ENCODE data around the gene AKAP7.

The AKAP7 gene

DNA sequence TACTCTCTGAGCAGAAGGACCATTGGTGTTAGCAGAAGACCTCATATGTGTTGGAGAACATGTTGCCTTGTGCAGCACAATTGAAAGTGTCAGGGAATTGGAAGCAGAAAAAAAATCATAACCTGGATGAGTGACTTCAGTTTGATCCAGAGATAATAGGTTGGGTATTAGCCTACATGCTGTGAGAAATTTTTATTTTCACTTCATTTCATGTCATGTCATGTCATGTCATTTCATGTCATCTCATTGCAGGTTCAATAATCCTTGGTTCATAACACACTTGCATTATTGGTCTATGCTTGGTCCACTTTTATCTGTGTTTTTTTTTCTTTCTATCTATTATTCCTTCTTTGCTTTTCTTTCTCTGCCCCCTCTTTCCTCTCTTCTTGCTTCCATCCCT lies 34.3 kb downstream of the AKAP7 start:
- Histone ChIP-seq H3K9me3 (ENCODE audit: control insufficient read depth, low read depth, low read length) (no peaks in the 10 kb centered on the region), H3K4me1 (ENCODE audit: control insufficient read depth, low read depth, low read length) (peaks cover 5% of the 10 kb centered on the region), H3K27ac (ENCODE audit: low read length) (no peak overlapping the region), H3K9ac (ENCODE audit: low read length) (no peak overlapping the region), H3K27me3 (ENCODE audit: control insufficient read depth, insufficient read depth, low read length) (no peaks in the 10 kb centered on the region), H3K4me3 (ENCODE audit: low read length) (no peak overlapping the region), H3K36me3 (ENCODE audit: control insufficient read depth, low read depth, low read length) (no peaks in the 10 kb centered on the region)

DNA sequence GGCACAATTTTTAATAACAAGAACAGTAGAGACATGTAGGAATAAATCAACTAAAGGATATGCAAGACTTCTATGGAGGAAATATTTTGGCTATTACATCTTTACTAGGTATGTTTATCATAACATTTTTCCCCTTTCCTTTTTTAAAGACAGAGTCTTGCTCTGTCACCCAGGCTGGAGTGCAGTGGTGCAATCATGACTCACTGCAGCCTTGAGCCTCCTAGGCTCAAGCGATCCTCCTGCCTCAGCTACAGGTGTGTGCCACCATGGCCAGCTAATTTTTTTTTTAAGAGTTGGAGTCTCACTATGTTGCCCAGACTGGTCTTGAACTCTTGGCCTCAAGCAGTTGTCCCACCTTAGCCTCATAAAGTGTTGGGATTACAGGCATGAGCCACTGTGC lies 37.0 kb downstream of the AKAP7 start:
- H3K27me3 ChIP-seq (ENCODE audit: control insufficient read depth, insufficient read depth, low read length) = no peaks in the 10 kb centered on the region

GRCh38 chr6:131173680-131174079 lies 38.4 kb downstream of the AKAP7 start:
- no peaks in the 10 kb centered on the region for H3K9me3 ChIP-seq (ENCODE audit: control insufficient read depth, low read depth, low read length)
- H3K36me3 ChIP-seq (ENCODE audit: control insufficient read depth, low read depth, low read length) = no peaks in the 10 kb centered on the region
- no peaks in the 10 kb centered on the region for H3K27me3 ChIP-seq (ENCODE audit: control insufficient read depth, insufficient read depth, low read length)
- no peak overlapping the region for H3K27ac ChIP-seq (ENCODE audit: low read length)
- no peak overlapping the region for H3K9ac ChIP-seq (ENCODE audit: low read length)
- no peak overlapping the region for H3K4me3 ChIP-seq (ENCODE audit: low read length)
- peaks cover 5% of the 10 kb centered on the region for H3K4me1 ChIP-seq (ENCODE audit: control insufficient read depth, low read depth, low read length)

More for the DNA sequence above, 37.0 kb downstream of the AKAP7 start:
- no peaks in the 10 kb centered on the region for H3K36me3 ChIP-seq (ENCODE audit: control insufficient read depth, low read depth, low read length)
- no peaks in the 10 kb centered on the region for H3K9me3 ChIP-seq (ENCODE audit: control insufficient read depth, low read depth, low read length)
- no peak overlapping the region for H3K27ac ChIP-seq (ENCODE audit: low read length)
- H3K4me3 ChIP-seq (ENCODE audit: low read length) = no peak overlapping the region
- H3K9ac ChIP-seq (ENCODE audit: low read length) = no peak overlapping the region
- H3K4me1 ChIP-seq (ENCODE audit: control insufficient read depth, low read depth, low read length) = peaks cover 5% of the 10 kb centered on the region

- Histone ChIP-seq H3K9me3 (ENCODE audit: control insufficient read depth, low read depth, low read length) (no peaks in the 10 kb centered on the region), H3K9ac (ENCODE audit: low read length) (no peak overlapping the region), H3K27ac (ENCODE audit: low read length) (no peak overlapping the region), H3K4me3 (ENCODE audit: low read length) (no peak overlapping the region), H3K27me3 (ENCODE audit: control insufficient read depth, insufficient read depth, low read length) (no peaks in the 10 kb centered on the region), H3K4me1 (ENCODE audit: control insufficient read depth, low read depth, low read length) (peaks cover 5% of the 10 kb centered on the region), H3K36me3 (ENCODE audit: control insufficient read depth, low read depth, low read length) (no peaks in the 10 kb centered on the region)
These were observed 40.3 kb downstream of the AKAP7 start for GRCh38 chr6:131175564-131175963.

DNA sequence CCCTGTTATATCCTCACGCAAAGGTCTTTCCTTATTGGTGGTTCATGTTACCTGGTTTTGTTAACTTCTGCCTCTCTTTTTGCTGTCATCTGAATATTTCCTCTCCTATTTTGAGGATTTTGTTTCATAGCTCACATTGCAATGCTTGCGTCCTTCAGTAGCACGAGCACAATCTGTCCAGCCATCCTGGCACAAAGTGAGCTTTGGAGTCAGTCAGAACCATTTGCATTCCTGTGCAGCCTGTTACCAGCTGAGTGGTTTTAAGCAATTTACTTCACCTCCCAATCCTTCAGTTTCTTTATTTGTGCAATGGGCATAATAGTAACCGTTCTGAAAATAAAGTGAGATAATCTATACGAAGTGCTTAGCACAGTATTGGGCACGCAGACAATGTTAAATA lies 42.7 kb downstream of the AKAP7 start:
- Histone ChIP-seq H3K9ac (ENCODE audit: low read length) (no peak overlapping the region), H3K27me3 (ENCODE audit: control insufficient read depth, insufficient read depth, low read length) (no peaks in the 10 kb centered on the region), H3K4me1 (ENCODE audit: control insufficient read depth, low read depth, low read length) (peaks cover 6% of the 10 kb centered on the region), H3K27ac (ENCODE audit: low read length) (no peak overlapping the region), H3K36me3 (ENCODE audit: control insufficient read depth, low read depth, low read length) (no peaks in the 10 kb centered on the region), H3K4me3 (ENCODE audit: low read length) (no peak overlapping the region), H3K9me3 (ENCODE audit: control insufficient read depth, low read depth, low read length) (no peaks in the 10 kb centered on the region)

GRCh38 chr6:131182991-131183425 lies 47.7 kb downstream of the AKAP7 start:
- no peak overlapping the region for H3K4me3 ChIP-seq (ENCODE audit: low read length)
- H3K9ac ChIP-seq (ENCODE audit: low read length) = no peak overlapping the region
- peaks cover 3% of the 10 kb centered on the region for H3K4me1 ChIP-seq (ENCODE audit: control insufficient read depth, low read depth, low read length)
- H3K9me3 ChIP-seq (ENCODE audit: control insufficient read depth, low read depth, low read length) = no peaks in the 10 kb centered on the region
- no peaks in the 10 kb centered on the region for H3K27me3 ChIP-seq (ENCODE audit: control insufficient read depth, insufficient read depth, low read length)
- no peak overlapping the region for H3K27ac ChIP-seq (ENCODE audit: low read length)
- no peaks in the 10 kb centered on the region for H3K36me3 ChIP-seq (ENCODE audit: control insufficient read depth, low read depth, low read length)

DNA sequence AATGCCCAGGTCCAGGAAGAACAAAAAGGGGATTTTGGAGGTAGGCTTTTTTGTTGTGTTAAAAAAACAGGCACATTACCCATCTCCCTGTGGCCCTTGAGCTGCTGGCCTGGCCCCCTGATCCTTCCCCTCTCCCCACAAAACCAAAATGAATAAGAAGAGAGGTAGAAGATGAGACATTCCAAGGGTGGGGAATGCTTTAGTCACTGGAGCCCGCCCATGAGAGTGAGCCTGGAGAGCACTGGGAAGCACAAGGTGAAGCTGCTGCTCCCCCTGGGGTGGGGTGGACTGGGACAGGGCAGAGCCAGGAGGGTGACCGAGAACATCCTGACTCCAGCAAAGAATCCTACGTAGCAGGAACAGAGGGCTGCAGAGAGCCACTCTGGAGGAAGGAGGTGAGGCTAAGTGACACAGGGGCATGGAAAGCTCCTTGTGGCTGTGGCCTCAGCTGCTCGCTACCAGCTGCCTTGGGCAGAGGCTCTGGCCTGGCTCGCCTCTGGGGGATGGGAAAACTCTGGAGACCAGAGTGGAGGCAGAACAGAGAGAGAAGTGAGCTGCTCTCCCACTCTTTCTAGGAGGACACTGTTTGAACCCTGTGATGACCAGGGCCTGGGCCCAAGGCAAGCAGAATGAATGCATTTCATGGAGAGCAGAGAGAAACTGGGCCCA lies 48.3 kb downstream of the AKAP7 start:
- H3K9me3 ChIP-seq (ENCODE audit: control insufficient read depth, low read depth, low read length) = no peaks in the 10 kb centered on the region
- H3K9ac ChIP-seq (ENCODE audit: low read length) = no peak overlapping the region
- no peaks in the 10 kb centered on the region for H3K36me3 ChIP-seq (ENCODE audit: control insufficient read depth, low read depth, low read length)
- no peaks in the 10 kb centered on the region for H3K27me3 ChIP-seq (ENCODE audit: control insufficient read depth, insufficient read depth, low read length)
- no peak overlapping the region for H3K27ac ChIP-seq (ENCODE audit: low read length)
- H3K4me1 ChIP-seq (ENCODE audit: control insufficient read depth, low read depth, low read length) = peaks cover 3% of the 10 kb centered on the region
- no peak overlapping the region for H3K4me3 ChIP-seq (ENCODE audit: low read length)

GRCh38 chr6:131191590-131191989 lies 56.3 kb downstream of the AKAP7 start:
- peaks cover 4% of the 10 kb centered on the region for H3K9me3 ChIP-seq (ENCODE audit: control insufficient read depth, low read depth, low read length)
- no peak overlapping the region for H3K4me3 ChIP-seq (ENCODE audit: low read length)
- no peak overlapping the region for H3K27ac ChIP-seq (ENCODE audit: low read length)
- H3K27me3 ChIP-seq (ENCODE audit: control insufficient read depth, insufficient read depth, low read length) = no peaks in the 10 kb centered on the region
- H3K4me1 ChIP-seq (ENCODE audit: control insufficient read depth, low read depth, low read length) = no peaks in the 10 kb centered on the region
- H3K9ac ChIP-seq (ENCODE audit: low read length) = no peak overlapping the region
- no peaks in the 10 kb centered on the region for H3K36me3 ChIP-seq (ENCODE audit: control insufficient read depth, low read depth, low read length)

DNA sequence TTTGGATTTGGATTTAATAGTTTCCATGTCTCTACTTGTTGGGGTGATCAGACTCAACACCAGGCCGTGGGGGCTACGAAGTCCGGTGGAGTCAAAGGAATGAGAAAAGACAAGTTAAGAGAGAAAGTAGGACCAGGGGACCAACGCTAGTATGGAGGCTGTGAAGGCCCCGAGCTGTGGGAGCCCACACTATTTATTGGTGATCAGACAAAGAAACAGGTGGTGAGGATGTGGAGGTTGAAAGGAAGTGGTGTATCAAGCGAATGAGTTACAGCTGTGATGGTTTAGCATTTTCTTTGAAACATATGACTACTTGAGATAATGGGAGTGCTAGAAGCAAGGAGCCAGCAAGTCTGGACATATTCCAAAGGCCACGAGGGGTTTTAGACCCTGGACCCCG lies 62.4 kb downstream of the AKAP7 start:
- Histone ChIP-seq H3K9ac (ENCODE audit: low read length) (no peak overlapping the region), H3K9me3 (ENCODE audit: control insufficient read depth, low read depth, low read length) (peaks cover 4% of the 10 kb centered on the region), H3K27ac (ENCODE audit: low read length) (no peak overlapping the region), H3K36me3 (ENCODE audit: control insufficient read depth, low read depth, low read length) (no peaks in the 10 kb centered on the region), H3K4me1 (ENCODE audit: control insufficient read depth, low read depth, low read length) (peaks cover 6% of the 10 kb centered on the region), H3K27me3 (ENCODE audit: control insufficient read depth, insufficient read depth, low read length) (no peaks in the 10 kb centered on the region), H3K4me3 (ENCODE audit: low read length) (no peak overlapping the region)

DNA sequence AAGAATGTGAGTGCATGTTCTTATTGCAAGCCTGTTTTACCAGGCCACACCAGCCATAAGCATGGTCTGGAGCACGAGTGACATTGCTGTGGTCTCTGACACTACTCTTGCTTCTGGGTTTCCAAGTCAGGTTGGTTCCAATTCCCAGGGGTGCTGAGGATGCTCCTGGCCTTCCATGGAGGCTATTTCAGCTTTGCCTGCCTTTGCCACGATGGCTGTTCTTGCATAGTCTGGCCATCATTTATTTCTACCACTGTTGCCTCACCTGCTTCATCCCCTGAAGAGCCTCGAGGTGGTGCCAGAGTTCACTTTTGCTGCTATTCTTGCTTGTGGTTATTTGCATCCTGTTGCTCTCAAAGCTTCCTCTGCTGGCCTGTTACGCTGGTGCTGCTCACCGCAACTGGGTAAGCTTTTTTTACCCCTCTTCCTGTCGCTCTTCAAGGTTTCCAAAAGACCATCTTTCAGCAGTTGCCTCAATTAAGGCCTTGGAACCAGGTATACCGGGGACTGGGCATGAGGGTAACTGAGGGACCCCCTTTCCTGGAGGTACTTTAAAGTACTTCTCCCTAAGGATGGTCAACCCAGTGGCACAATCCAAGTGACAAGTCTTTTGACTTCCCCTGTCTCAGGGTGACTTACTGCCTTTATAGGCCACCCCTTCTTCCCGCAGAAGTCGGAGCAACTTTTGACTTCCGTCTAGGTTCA lies 64.5 kb downstream of the AKAP7 start:
- no peaks in the 10 kb centered on the region for H3K9me3 ChIP-seq (ENCODE audit: control insufficient read depth, low read depth, low read length)
- H3K4me3 ChIP-seq (ENCODE audit: low read length) = no peak overlapping the region
- no peaks in the 10 kb centered on the region for H3K27me3 ChIP-seq (ENCODE audit: control insufficient read depth, insufficient read depth, low read length)
- no peaks in the 10 kb centered on the region for H3K36me3 ChIP-seq (ENCODE audit: control insufficient read depth, low read depth, low read length)
- no peak overlapping the region for H3K27ac ChIP-seq (ENCODE audit: low read length)
- H3K9ac ChIP-seq (ENCODE audit: low read length) = no peak overlapping the region
- peaks cover 6% of the 10 kb centered on the region for H3K4me1 ChIP-seq (ENCODE audit: control insufficient read depth, low read depth, low read length)

- H3K4me1 ChIP-seq (ENCODE audit: control insufficient read depth, low read depth, low read length) = peaks cover 18% of the 10 kb centered on the region
- H3K27ac ChIP-seq (ENCODE audit: low read length) = no peak overlapping the region
- H3K9me3 ChIP-seq (ENCODE audit: control insufficient read depth, low read depth, low read length) = no peaks in the 10 kb centered on the region
- no peaks in the 10 kb centered on the region for H3K27me3 ChIP-seq (ENCODE audit: control insufficient read depth, insufficient read depth, low read length)
- no peak overlapping the region for H3K9ac ChIP-seq (ENCODE audit: low read length)
- no peak overlapping the region for H3K4me3 ChIP-seq (ENCODE audit: low read length)
- H3K36me3 ChIP-seq (ENCODE audit: control insufficient read depth, low read depth, low read length) = no peaks in the 10 kb centered on the region
These were observed 70.4 kb downstream of the AKAP7 start for GRCh38 chr6:131205481-131206244.
